CD4-positive, alpha-beta T cell (primary cell): Measurements from ENCODE around the gene TTC6. TPM values are rescaled to one million over a fixed set of nuclear protein-coding genes. Genes with fewer than 3 reads are reported as not detected.

ENCODE experiments used
- ATAC-seq: fragments of 200-7000 bp; cut with Tn5 transposase; one replicate; pipeline ENCODE4 v1.10.0; 2022; ENCODE audit warnings: mild to moderate bottlenecking; ENCODE audit not compliant: poor library complexity
- CTCF ChIA-PET: fragments of 350-600 bp; sonication (Branson Sonifier 250); formaldehyde crosslinking; loops from one replicate; lab custom pipeline; 2021; ENCODE audit warnings: antibody characterized with exemption, inconsistent platforms; lab: Charles Lee
- POLR2A ChIA-PET: fragments of 350-600 bp; sonication (Branson Sonifier 250); formaldehyde crosslinking; loops from one replicate; lab custom pipeline; 2021; ENCODE audit warnings: antibody characterized with exemption, inconsistent platforms; lab: Charles Lee
- DNase-seq, 14 experiments: peaks; one replicate each; pipeline ENCODE4 v3.0.0-alpha.2; 2013 to 2020; ENCODE audit warnings: mixed read lengths in 2 of 14
- H3K27ac ChIP-seq, 2 donors: one replicate each; pipeline versions ENCODE4 v1.5.1 to v1.7.0; 2013; ENCODE audit warnings: low read length in 2 of 2, low read depth in 1 of 2, mild to moderate bottlenecking in 1 of 2
- H3K27me3 ChIP-seq, 2 experiments: 1 replicate in 1 of 2; 2 replicates in 1 of 2; pipeline versions ENCODE4 v1.6.1 to v1.7.0; 2013; ENCODE audit warnings: low read length in 2 of 2, control low read depth in 1 of 2, mild to moderate bottlenecking in 1 of 2, moderate library complexity in 1 of 2; ENCODE audit not compliant: insufficient read depth in 2 of 2, control insufficient read depth in 1 of 2
- H3K36me3 ChIP-seq: one replicate; pipeline ENCODE4 v1.6.1; 2013; ENCODE audit warnings: low read length, control low read depth; ENCODE audit not compliant: insufficient read depth
- H3K4me1 ChIP-seq: one replicate; pipeline ENCODE4 v1.6.1; 2013; ENCODE audit warnings: low read length, control low read depth; ENCODE audit not compliant: insufficient read depth
- H3K4me3 ChIP-seq: one replicate; pipeline ENCODE4 v1.5.1; 2013; ENCODE audit warnings: mild to moderate bottlenecking, low read length, moderate library complexity
- H3K9me3 ChIP-seq, 2 experiments: 1 replicate in 1 of 2; 2 replicates in 1 of 2; pipeline versions ENCODE4 v1.6.1 to v1.7.0; 2013; ENCODE audit warnings: low read length in 2 of 2, mild to moderate bottlenecking in 2 of 2, control low read depth in 1 of 2, moderate library complexity in 1 of 2; ENCODE audit not compliant: control insufficient read depth in 1 of 2, insufficient read depth in 1 of 2
- H3K27ac Mint-ChIP-seq: one replicate; pipeline ENCODE4 v1.8.0; 2020; ENCODE audit warnings: mixed read lengths
- H3K27me3 Mint-ChIP-seq: one replicate; pipeline ENCODE4 v1.8.0; 2021; ENCODE audit warnings: mixed read lengths
- H3K36me3 Mint-ChIP-seq: one replicate; pipeline ENCODE4 v1.8.0; 2021; ENCODE audit warnings: low read depth, mixed read lengths
- H3K4me1 Mint-ChIP-seq: one replicate; pipeline ENCODE4 v1.8.0; 2021; ENCODE audit warnings: low read depth, mixed read lengths
- H3K4me3 Mint-ChIP-seq: one replicate; pipeline ENCODE4 v1.8.0; 2020; ENCODE audit warnings: mild to moderate bottlenecking, mixed read lengths
- H3K9me3 Mint-ChIP-seq: one replicate; pipeline ENCODE4 v1.8.0; 2020; ENCODE audit warnings: mixed read lengths
- intact Hi-C, 2 experiments: fragments of 100-400 bp; cut with DNase I in 1 of 2; cut with micrococcal nuclease in 1 of 2; formaldehyde crosslinking; loops; one replicate each; pipeline versions ENCODE4 v1.15.1 to v1.9.0; 2023 to 2025; cut with DNase I, micrococcal nuclease
- total RNA-seq, 174 experiments: library from RNA in 2 of 174; stranded (reverse) in 2 of 174; gene quantifications; one replicate each; pipeline ENCODE4 v1.2.3 and lab custom pipeline; 2021 to 2026
- TF ChIP-seq, protein P1 (sequence below): fragments of 200-600 bp; IDR thresholded peaks from one replicate; pipeline ENCODE4 v1.8.0; 2022; ENCODE audit warnings: antibody characterized with exemption, mild to moderate bottlenecking

The TTC6 gene
- total RNA-seq, 2 experiments from 2014 or later: not detected

DNA sequence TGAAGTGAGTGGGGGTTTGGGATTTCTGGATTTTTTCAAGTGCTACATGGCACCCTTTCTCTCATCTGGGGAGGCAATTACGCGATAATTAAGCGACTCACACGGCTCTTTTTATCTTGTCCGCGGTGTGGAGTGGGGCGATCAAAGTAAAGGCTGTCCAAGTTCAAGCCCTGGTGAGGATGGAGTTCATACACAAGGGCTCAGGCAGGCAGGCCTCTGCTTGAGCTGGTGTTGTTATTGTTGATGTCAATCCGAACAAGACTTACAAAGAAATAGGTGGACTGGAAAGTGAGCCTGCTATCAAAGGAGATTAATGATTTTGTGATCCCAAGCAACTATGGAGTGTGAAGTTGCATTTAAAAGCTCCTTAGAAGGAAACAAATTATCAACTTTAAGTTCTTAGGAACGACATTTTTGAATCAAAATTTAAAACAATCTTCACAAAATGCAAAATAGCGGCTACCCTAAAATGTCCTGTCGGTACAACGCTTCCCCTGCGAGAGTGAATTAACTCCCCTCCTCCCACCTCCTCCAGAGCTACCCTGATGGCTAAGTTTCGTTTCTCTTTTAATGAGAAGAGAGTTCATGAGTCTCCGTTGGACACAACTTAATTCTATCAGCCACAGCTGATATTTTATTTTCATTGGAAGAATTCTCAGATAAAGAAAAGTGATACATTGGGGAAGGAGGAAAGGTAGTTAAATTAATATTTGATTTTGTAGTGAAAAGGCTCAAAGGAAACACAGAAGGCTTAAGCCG, 6.3 kb upstream of the TTC6 start:
- Histone ChIP-seq H3K36me3 (no peaks in the 10 kb centered on the region), H3K27ac (no peak overlapping the region), H3K9me3 (peaks cover 0 to 46% of the 10 kb centered on the region in 2 experiments), H3K27me3 (peaks cover 71 to 92% of the 10 kb centered on the region in 2 experiments), H3K4me1 (no peaks in the 10 kb centered on the region), H3K4me3 (no peak overlapping the region)
- peaks cover 6% of the 10 kb centered on the region for H3K9me3 Mint-ChIP-seq
- ATAC-seq (no peak), DNase-seq (no peak)
- no peaks in the 10 kb centered on the region for H3K36me3 Mint-ChIP-seq
- peaks cover 89% of the 10 kb centered on the region for H3K27me3 Mint-ChIP-seq
- POLR2A ChIA-PET: no interaction called here
- H3K4me3 Mint-ChIP-seq: no peak overlapping the region
- H3K4me1 Mint-ChIP-seq: peaks cover 3% of the 10 kb centered on the region
- TF ChIP-seq, protein P1, sequence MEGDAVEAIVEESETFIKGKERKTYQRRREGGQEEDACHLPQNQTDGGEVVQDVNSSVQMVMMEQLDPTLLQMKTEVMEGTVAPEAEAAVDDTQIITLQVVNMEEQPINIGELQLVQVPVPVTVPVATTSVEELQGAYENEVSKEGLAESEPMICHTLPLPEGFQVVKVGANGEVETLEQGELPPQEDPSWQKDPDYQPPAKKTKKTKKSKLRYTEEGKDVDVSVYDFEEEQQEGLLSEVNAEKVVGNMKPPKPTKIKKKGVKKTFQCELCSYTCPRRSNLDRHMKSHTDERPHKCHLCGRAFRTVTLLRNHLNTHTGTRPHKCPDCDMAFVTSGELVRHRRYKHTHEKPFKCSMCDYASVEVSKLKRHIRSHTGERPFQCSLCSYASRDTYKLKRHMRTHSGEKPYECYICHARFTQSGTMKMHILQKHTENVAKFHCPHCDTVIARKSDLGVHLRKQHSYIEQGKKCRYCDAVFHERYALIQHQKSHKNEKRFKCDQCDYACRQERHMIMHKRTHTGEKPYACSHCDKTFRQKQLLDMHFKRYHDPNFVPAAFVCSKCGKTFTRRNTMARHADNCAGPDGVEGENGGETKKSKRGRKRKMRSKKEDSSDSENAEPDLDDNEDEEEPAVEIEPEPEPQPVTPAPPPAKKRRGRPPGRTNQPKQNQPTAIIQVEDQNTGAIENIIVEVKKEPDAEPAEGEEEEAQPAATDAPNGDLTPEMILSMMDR: no peak
- intact Hi-C loops: no loop called here
- CTCF ChIA-PET: no interaction called here
- no peak overlapping the region for H3K27ac Mint-ChIP-seq

DNA sequence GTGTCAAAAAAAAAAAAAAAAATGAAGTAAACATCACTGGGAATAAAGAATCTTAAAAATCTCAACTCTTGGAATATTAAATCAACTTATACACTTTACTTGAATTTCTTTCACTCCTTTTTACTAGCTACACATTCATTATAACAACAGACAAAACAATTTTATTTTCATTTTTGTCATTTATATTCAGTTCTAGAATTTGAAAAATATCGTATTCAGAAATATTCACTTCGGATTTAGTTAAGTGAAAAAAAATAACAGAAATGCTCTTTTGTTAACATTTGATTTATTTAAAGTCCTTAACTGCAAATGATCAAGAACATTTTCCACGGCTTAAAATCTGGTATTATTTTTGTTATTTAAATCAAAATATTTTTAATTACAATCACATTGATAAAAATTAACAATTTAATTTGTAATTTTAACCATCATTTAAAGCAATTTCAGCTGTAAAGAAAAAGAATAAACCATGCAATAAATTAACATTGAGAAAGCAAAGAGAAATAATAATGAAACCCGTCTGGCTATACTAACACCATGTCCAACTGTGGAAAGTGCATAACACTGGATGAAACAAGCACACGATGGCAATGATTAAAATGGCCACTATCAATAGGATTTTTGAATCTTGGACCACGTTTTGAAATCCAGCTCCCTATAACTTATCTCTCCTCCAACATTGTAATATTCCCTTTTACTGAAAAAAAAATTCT, 5.6 kb upstream of the TTC6 start:
- ChIA-PET POLR2A (no interaction called here), CTCF (no interaction called here)
- H3K27me3 ChIP-seq: peaks cover 69 to 89% of the 10 kb centered on the region in 2 experiments
- Mint-ChIP-seq H3K4me3 (no peak overlapping the region), H3K36me3 (no peaks in the 10 kb centered on the region), H3K9me3 (peaks cover 6% of the 10 kb centered on the region), H3K27ac (no peak overlapping the region), H3K4me1 (peaks cover 5% of the 10 kb centered on the region), H3K27me3 (peaks cover 88% of the 10 kb centered on the region)
- DNase-seq: no peak
- no peak for ATAC-seq
- no peak overlapping the region for H3K27ac ChIP-seq
- no peak overlapping the region for H3K4me3 ChIP-seq
- peaks cover 0 to 43% of the 10 kb centered on the region in 2 experiments for H3K9me3 ChIP-seq
- H3K4me1 ChIP-seq: peaks cover 4% of the 10 kb centered on the region
- no peaks in the 10 kb centered on the region for H3K36me3 ChIP-seq
- TF ChIP-seq, protein P1: no peak
- intact Hi-C loops: no loop called here

DNA sequence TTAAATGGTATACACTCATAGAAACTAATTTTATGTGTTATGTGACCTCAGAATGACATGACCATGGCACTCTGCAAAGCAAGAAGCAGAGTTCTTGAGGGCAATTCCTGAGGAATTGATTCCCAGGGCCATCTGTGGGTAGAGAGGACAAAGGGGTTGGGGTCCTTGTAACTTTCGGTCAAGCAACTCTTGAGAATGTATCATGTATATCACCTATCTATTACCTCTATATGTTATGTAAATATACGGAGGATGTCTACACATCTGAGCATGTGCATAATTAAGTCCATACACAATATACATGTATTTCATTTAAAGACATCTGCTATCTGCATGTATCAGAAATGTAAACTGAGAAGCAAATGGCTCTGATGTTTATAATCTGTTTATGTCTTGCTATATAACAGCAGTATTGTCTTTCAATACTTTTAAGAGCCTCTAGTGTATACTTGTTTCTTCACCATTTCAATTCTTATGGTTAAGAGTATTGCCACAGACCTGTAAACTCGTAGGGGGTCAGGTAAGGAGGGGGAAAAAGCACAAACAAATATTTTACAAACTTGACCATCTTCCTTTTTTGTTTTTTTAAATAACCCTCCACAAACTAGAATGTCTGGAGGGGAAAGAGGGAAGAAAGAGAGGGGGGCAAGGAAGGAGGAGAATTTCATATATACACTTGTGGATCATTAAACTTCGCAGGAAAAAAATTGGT, 4.8 kb upstream of the TTC6 start:
- Mint-ChIP-seq H3K4me1 (peaks cover 7% of the 10 kb centered on the region), H3K27ac (no peak overlapping the region), H3K36me3 (no peaks in the 10 kb centered on the region), H3K27me3 (peaks cover 84% of the 10 kb centered on the region), H3K9me3 (peaks cover 6% of the 10 kb centered on the region), H3K4me3 (no peak overlapping the region)
- CTCF ChIA-PET: no interaction called here
- intact Hi-C loops: no loop called here
- POLR2A ChIA-PET: no interaction called here
- no peak overlapping the region for H3K4me3 ChIP-seq
- peaks cover 0 to 38% of the 10 kb centered on the region in 2 experiments for H3K9me3 ChIP-seq
- peaks cover 64 to 85% of the 10 kb centered on the region in 2 experiments for H3K27me3 ChIP-seq
- DNase-seq (no peak), ATAC-seq (no peak)
- TF ChIP-seq, protein P1: no peak
- H3K36me3 ChIP-seq: no peaks in the 10 kb centered on the region
- peaks cover 8% of the 10 kb centered on the region for H3K4me1 ChIP-seq
- H3K27ac ChIP-seq: no peak overlapping the region
